Liver (tissue), 2 donors: ENCODE results near the gene ZNF532.

Experiments used
- EGR1 ChIP-seq, 2 donors: IDR thresholded peaks; 2 replicates each; pipeline ENCODE4 v1.6.1; 2016 to 2018; ENCODE audit warnings: antibody characterized with exemption in 2 of 2, low read depth in 2 of 2
- GABPA ChIP-seq, 2 donors: IDR thresholded peaks in 1 of 2; conservative IDR thresholded peaks in 1 of 2; 2 replicates each; pipeline ENCODE4 v1.6.1; 2016; ENCODE audit warnings: antibody characterized with exemption in 2 of 2, mild to moderate bottlenecking in 1 of 2, moderate library complexity in 1 of 2
- donor health status: healthy.

DNA sequence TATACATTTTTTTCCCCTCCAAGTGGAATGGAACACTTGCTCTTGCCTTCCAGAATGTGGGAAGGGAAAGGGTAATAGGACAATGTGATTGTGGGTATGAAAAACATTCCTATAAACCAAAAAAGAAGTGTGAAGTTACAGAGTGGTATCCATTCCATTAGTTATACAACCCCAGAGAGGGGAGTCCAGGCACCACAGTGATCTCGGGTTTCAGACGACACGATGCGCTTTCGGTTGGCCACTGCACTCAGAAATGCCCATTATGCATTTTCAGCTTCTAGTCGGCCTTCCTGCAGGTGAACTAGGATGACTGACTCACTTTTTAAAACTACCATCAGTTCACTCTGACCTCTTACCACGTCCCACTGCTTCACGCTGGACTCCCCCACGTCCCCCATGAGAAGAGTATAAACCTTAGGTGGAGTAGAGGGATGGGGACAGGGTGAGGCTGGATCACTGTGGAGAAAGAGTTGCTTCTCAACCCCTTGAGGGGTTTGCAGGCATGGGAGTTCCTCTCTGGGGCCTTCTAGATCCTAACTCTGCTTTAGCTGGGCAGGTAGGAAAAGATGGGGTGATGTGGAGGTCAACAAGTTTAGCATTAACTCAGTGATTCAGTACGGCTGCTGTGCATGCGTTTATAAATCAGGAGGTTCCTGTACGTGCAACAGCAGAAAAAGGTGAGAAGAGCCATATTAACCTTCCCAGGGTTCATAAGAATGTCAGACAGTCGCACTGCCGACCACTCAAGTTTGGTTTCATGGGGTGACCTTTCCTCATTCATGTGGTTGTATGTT, 50.5 kb downstream of the ZNF532 start:
- TF ChIP-seq EGR1 (IDR thresholded peaks at IDR 0.05; ENCODE audit: low read depth in 2 of 2) (no peak), GABPA (IDR thresholded peaks at IDR 0.05 in 1 of 2, conservative IDR thresholded peaks at IDR 0.05 in 1 of 2) (no peak)
